ENCODE measurements around the gene FARP1.
"Not testable (repeated sequence)": the region's sequence is repeated elsewhere in the genome, so short reads cannot be mapped to it uniquely, and the experiment has no call there.

FARP1 gene

GRCh38 chr13:98224557-98224956 is 81.7 kb downstream of the FARP1 start:
- TF ChIP-seq CTCF (IDR thresholded peaks at IDR 0.05; ENCODE audit: low read depth, low read length, missing control alignments): no peak
- in situ Hi-C loops (cut with HindIII; ENCODE audit: low sequenced_read_pairs): no loop called here

GRCh38 chr13:98225036-98225940 is 82.4 kb downstream of the FARP1 start:
- no peak overlapping the region for H3K4me3 ChIP-seq (ENCODE audit: low read depth, low read length)
- in situ Hi-C loops (cut with HindIII; ENCODE audit: low sequenced_read_pairs): no loop called here
- no peak for TF ChIP-seq CTCF (IDR thresholded peaks at IDR 0.05; ENCODE audit: low read depth, low read length, missing control alignments)
- no peak for DNase-seq (ENCODE audit: low read depth)

More at GRCh38 chr13:98224557-98224956, 81.7 kb downstream of the FARP1 start:
- DNase-seq (ENCODE audit: low read depth): no peak
- H3K4me3 ChIP-seq (ENCODE audit: low read depth, low read length): no peak overlapping the region

- in situ Hi-C loops (cut with HindIII; ENCODE audit: low sequenced_read_pairs): no loop called here
- no peak for TF ChIP-seq CTCF (IDR thresholded peaks at IDR 0.05; ENCODE audit: low read depth, low read length, missing control alignments)
- DNase-seq (ENCODE audit: low read depth): no peak
Observed at GRCh38 chr13:98226496-98226895, 83.6 kb downstream of the FARP1 start.

GRCh38 chr13:98228661-98229341 is 85.9 kb downstream of the FARP1 start:
- H3K4me3 ChIP-seq (ENCODE audit: low read depth, low read length): no peak overlapping the region
- no peak for DNase-seq (ENCODE audit: low read depth)
- in situ Hi-C loops (cut with HindIII; ENCODE audit: low sequenced_read_pairs): no loop called here
- TF ChIP-seq CTCF (IDR thresholded peaks at IDR 0.05; ENCODE audit: low read depth, low read length, missing control alignments): no peak

More at GRCh38 chr13:98226496-98226895, 83.6 kb downstream of the FARP1 start:
- H3K4me3 ChIP-seq (ENCODE audit: low read depth, low read length): no peak overlapping the region

GRCh38 chr13:98230762-98231161 is 87.9 kb downstream of the FARP1 start:
- in situ Hi-C loops (cut with HindIII; ENCODE audit: low sequenced_read_pairs); DNase-seq (ENCODE audit: low read depth); H3K4me3 ChIP-seq (ENCODE audit: low read depth, low read length): not testable (repeated sequence)

- no peak for TF ChIP-seq CTCF (IDR thresholded peaks at IDR 0.05; ENCODE audit: low read depth, low read length, missing control alignments)
- DNase-seq (ENCODE audit: low read depth): peak; percentile 36
- in situ Hi-C loops (cut with HindIII; ENCODE audit: low sequenced_read_pairs): no loop called here
- no peak overlapping the region for H3K4me3 ChIP-seq (ENCODE audit: low read depth, low read length)
Observed at GRCh38 chr13:98232456-98232855, 89.6 kb downstream of the FARP1 start.

GRCh38 chr13:98233127-98233526 is 90.2 kb downstream of the FARP1 start:
- in situ Hi-C loops (cut with HindIII; ENCODE audit: low sequenced_read_pairs): no loop called here

More at GRCh38 chr13:98233127-98233526, 90.2 kb downstream of the FARP1 start:
- no peak overlapping the region for H3K4me3 ChIP-seq (ENCODE audit: low read depth, low read length)
- no peak for DNase-seq (ENCODE audit: low read depth)
- TF ChIP-seq CTCF (IDR thresholded peaks at IDR 0.05; ENCODE audit: low read depth, low read length, missing control alignments): no peak
